HepG2 (cell line): ENCODE results near the gene MARK4. TPM values are rescaled to one million over a fixed set of nuclear protein-coding genes. Genes with fewer than 3 reads are reported as not detected.

Experiments used
- AHR ChIP-seq: IDR thresholded peaks from 2 replicates; pipeline ENCODE4 v1.6.1; 2018; ENCODE audit warnings: missing genetic modification reagents, missing compliant biosample characterization
- ASH2L ChIP-seq: fragments of 300-600, 200-600 bp; sonication (generic); IDR thresholded peaks from 2 replicates; pipeline ENCODE4 v1.7.0; 2017; ENCODE audit warnings: low read depth, mild to moderate bottlenecking, moderate library complexity, mixed read lengths, low read length; ENCODE audit not compliant: insufficient read length
- CEBPB ChIP-seq: IDR thresholded peaks from 2 replicates; pipeline ENCODE4 v1.6.1; 2011; ENCODE audit warnings: low read depth, low read length, improper control_type of control experiment, borderline replicate concordance
- GATAD2A ChIP-seq: IDR thresholded peaks from 2 replicates; pipeline ENCODE4 v1.6.1; 2016
- MAX ChIP-seq: IDR thresholded peaks from 2 replicates; pipeline ENCODE4 v1.6.1; 2012; ENCODE audit warnings: inconsistent platforms
- MZF1 ChIP-seq: sonication (generic); formaldehyde crosslinking; IDR thresholded peaks from 2 replicates; pipeline ENCODE4 v1.8.1; 2023; ENCODE audit warnings: mild to moderate bottlenecking, missing genetic modification reagents, borderline replicate concordance
- NFAT5 ChIP-seq: sonication (generic); formaldehyde crosslinking; IDR thresholded peaks from 2 replicates; pipeline ENCODE4 v1.4.0; 2020; ENCODE audit warnings: missing genetic modification reagents
- NFE2L1 ChIP-seq: sonication (generic); formaldehyde crosslinking; IDR thresholded peaks from 2 replicates; pipeline ENCODE4 v1.4.0; 2020; ENCODE audit warnings: missing genetic modification reagents, mild to moderate bottlenecking, borderline replicate concordance
- PBX3 ChIP-seq: sonication (generic); formaldehyde crosslinking; IDR thresholded peaks from 2 replicates; pipeline ENCODE4 v1.8.1; 2023; ENCODE audit warnings: missing genetic modification reagents, inconsistent platforms, borderline replicate concordance
- RBAK ChIP-seq: sonication (generic); formaldehyde crosslinking; IDR thresholded peaks from 2 replicates; pipeline ENCODE4 v1.5.1; 2020; ENCODE audit warnings: mild to moderate bottlenecking, missing genetic modification reagents
- ZNF230 ChIP-seq: sonication (generic); formaldehyde crosslinking; IDR thresholded peaks from 2 replicates; pipeline ENCODE4 v1.4.0; 2020; ENCODE audit warnings: mild to moderate bottlenecking, missing genetic modification reagents
- ZNF337 ChIP-seq: sonication (generic); formaldehyde crosslinking; IDR thresholded peaks from 2 replicates; pipeline ENCODE4 v1.5.1; 2020; ENCODE audit warnings: missing genetic modification reagents, low read depth, mild to moderate bottlenecking, borderline replicate concordance
- ZNF354B ChIP-seq: sonication (generic); formaldehyde crosslinking; IDR thresholded peaks from 2 replicates; pipeline ENCODE4 v1.8.0; 2022; ENCODE audit warnings: mild to moderate bottlenecking, missing genetic modification reagents
- ZNF547 ChIP-seq: sonication (generic); formaldehyde crosslinking; IDR thresholded peaks from 2 replicates; pipeline ENCODE4 v1.5.1; 2020; ENCODE audit warnings: mild to moderate bottlenecking, missing genetic modification reagents
- ZNF576 ChIP-seq: sonication (generic); formaldehyde crosslinking; IDR thresholded peaks from 2 replicates; pipeline ENCODE4 v1.4.0; 2020; ENCODE audit warnings: mild to moderate bottlenecking, missing genetic modification reagents
- ZNF687 ChIP-seq: sonication (generic); formaldehyde crosslinking; IDR thresholded peaks from 2 replicates; pipeline ENCODE4 v1.5.1; 2020; ENCODE audit warnings: mild to moderate bottlenecking, missing genetic modification reagents, moderate library complexity
- ZNF704 ChIP-seq: sonication (generic); formaldehyde crosslinking; IDR thresholded peaks from 2 replicates; pipeline ENCODE4 v1.8.1; 2023; ENCODE audit warnings: mild to moderate bottlenecking, inconsistent platforms, moderate library complexity, missing genetic modification reagents, borderline replicate concordance
- polyA plus RNA-seq, 8 experiments: library from polyadenylated mRNA; depleted of rRNA in 3 of 8; stranded (reverse) in 7 of 8; unstranded in 1 of 8; fragments of >200 nt; fragmentation: Illumina TruSeq in 4 of 8; extraction: Trizol in 4 of 8; gene quantifications; 2 replicates each; pipeline versions ENCODE4 v1.2.1 to v1.2.3, GENCODE V29; 2011 to 2016; ENCODE audit warnings: low read depth in 4 of 8, missing spikeins in 1 of 8, mixed read lengths in 1 of 8; ENCODE audit not compliant: insufficient read depth in 1 of 8
- total RNA-seq, 5 experiments: library from RNA; depleted of rRNA; stranded (reverse); fragments of >200 nt; fragmentation: Illumina TruSeq; extraction: Trizol; gene quantifications; 2 replicates each; pipeline ENCODE4 v1.2.3, GENCODE V29; 2016; ENCODE audit warnings: low read depth in 1 of 5

MARK4 gene
- total and polyA plus RNA-seq, 2 of the 13 experiments (the other 11 are each of a cell fraction or from before 2014, with no cell fraction given), result 7.0 to 12.2 TPM

GRCh38 chr19:45279587-45280192 lies 28.6 kb downstream of the MARK4 start (continued):
- TF ChIP-seq NFE2L1 (CRISPR knock-in tag) (no peak), NFAT5 (no peak), CEBPB (no peak), ZNF704 (CRISPR knock-in tag) (no peak), ZNF354B (CRISPR knock-in tag) (no peak), PBX3 (CRISPR knock-in tag) (no peak), ZNF576 (CRISPR knock-in tag) (no peak), MZF1 (CRISPR knock-in tag) (no peak), ZNF230 (CRISPR knock-in tag) (no peak), ZNF547 (CRISPR knock-in tag) (no peak), ZNF337 (CRISPR knock-in tag) (no peak), MAX (peak; percentile 53; the same call in 1 of the 2 replicates), ZNF687 (CRISPR knock-in tag) (peak; percentile 45; the same call in 1 of the 2 replicates), RBAK (CRISPR knock-in tag) (no peak), AHR (no peak), GATAD2A (CRISPR knock-in tag) (peak; percentile 60; the same call in 1 of the 2 replicates), ASH2L (no peak)
